Renal pelvis (tissue), 12 donors: ENCODE results near the gene POLR3C. TPM values are rescaled to one million over a fixed set of nuclear protein-coding genes. Genes with fewer than 3 reads are reported as not detected.
"Not testable (repeated sequence)": the region's sequence is repeated elsewhere in the genome, so short reads cannot be mapped to it uniquely, and the experiment has no call there.

Experiments
- DNase-seq: peaks from one replicate; pipeline ENCODE4 v3.0.0-alpha.2; 2013
- long read RNA-seq, 16 experiments: transcript quantifications; one replicate each; lab custom pipeline, GENCODE V29; 2026
- polyA plus RNA-seq, 3 donors: library from polyadenylated mRNA; unstranded; fragments of 120-200 nt; gene quantifications; one replicate each; pipeline ENCODE4 v1.2.1, GENCODE V29; 2013; ENCODE audit not compliant: insufficient read length in 3 of 3

The POLR3C gene
- polyA plus RNA-seq: 10 to 100 TPM; 35.9 to 41.3 (median 39.5) TPM
- long read RNA-seq, donor 1, partial matches to known transcripts: 6 of 15 reads
- long read RNA-seq, donor 1, other reads (novel, unspliced or antisense): 5 of 15 reads
- long read RNA-seq, donor 2, transcript POLR3C-201 (15 exons, 1,851 nt): major isoform, 7 of 45 reads
- long read RNA-seq, donor 2, partial matches to known transcripts: 28 of 45 reads
- long read RNA-seq, donor 2, other reads (novel, unspliced or antisense): 10 of 45 reads
- long read RNA-seq, donor 3, transcript POLR3C-201 (15 exons, 1,851 nt): major isoform, 5 of 5 reads
- long read RNA-seq, donor 3, partial matches to known transcripts: 0 of 5 reads
- long read RNA-seq, donor 3, other reads (novel, unspliced or antisense): 0 of 5 reads
- long read RNA-seq, donor 4, transcript POLR3C-201 (15 exons, 1,851 nt): major isoform, 9 of 9 reads
- long read RNA-seq, donor 4, partial matches to known transcripts: 0 of 9 reads
- long read RNA-seq, donor 4, other reads (novel, unspliced or antisense): 0 of 9 reads
- long read RNA-seq, donor 5, transcript POLR3C-201 (15 exons, 1,851 nt): major isoform, 9 of 10 reads
- long read RNA-seq, donor 5, partial matches to known transcripts: 0 of 10 reads
- long read RNA-seq, donor 5, other reads (novel, unspliced or antisense): 0 of 10 reads
- long read RNA-seq, donor 6, transcript POLR3C-201 (15 exons, 1,851 nt): major isoform, 6 of 11 reads
- long read RNA-seq, donor 6, partial matches to known transcripts: 5 of 11 reads
- long read RNA-seq, donor 6, other reads (novel, unspliced or antisense): 0 of 11 reads
- long read RNA-seq, donor 7, transcript POLR3C-201 (15 exons, 1,851 nt): major isoform, 7 of 7 reads
- long read RNA-seq, donor 7, partial matches to known transcripts: 0 of 7 reads
- long read RNA-seq, donor 7, other reads (novel, unspliced or antisense): 0 of 7 reads
- long read RNA-seq, donor 8, partial matches to known transcripts: 0 of 4 reads
- long read RNA-seq, donor 8, other reads (novel, unspliced or antisense): 0 of 4 reads
- long read RNA-seq, donor 9, transcript POLR3C-201 (15 exons, 1,851 nt): major isoform, 11 of 17 reads
- long read RNA-seq, donor 9, partial matches to known transcripts: 6 of 17 reads
- long read RNA-seq, donor 9, other reads (novel, unspliced or antisense): 0 of 17 reads
- long read RNA-seq, donor 10, partial matches to known transcripts: 0 of 5 reads
- long read RNA-seq, donor 10, other reads (novel, unspliced or antisense): 0 of 5 reads
- long read RNA-seq, donor 11, partial matches to known transcripts: 0 of 2 reads
- long read RNA-seq, donor 11, other reads (novel, unspliced or antisense): 0 of 2 reads
- long read RNA-seq, donor 12, transcript POLR3C-201 (15 exons, 1,851 nt): major isoform, 9 of 17 reads
- long read RNA-seq, donor 12, partial matches to known transcripts: 8 of 17 reads
- long read RNA-seq, donor 12, other reads (novel, unspliced or antisense): 0 of 17 reads
- long read RNA-seq, donor 13, partial matches to known transcripts: 0 of 2 reads
- long read RNA-seq, donor 13, other reads (novel, unspliced or antisense): 0 of 2 reads
- long read RNA-seq, donor 14: 0 reads
- long read RNA-seq, donor 15, transcript POLR3C-201 (15 exons, 1,851 nt): major isoform, 6 of 11 reads
- long read RNA-seq, donor 15, partial matches to known transcripts: 5 of 11 reads
- long read RNA-seq, donor 15, other reads (novel, unspliced or antisense): 0 of 11 reads
- long read RNA-seq, donor 16, transcript POLR3C-201 (15 exons, 1,851 nt): major isoform, 9 of 9 reads
- long read RNA-seq, donor 16, partial matches to known transcripts: 0 of 9 reads
- long read RNA-seq, donor 16, other reads (novel, unspliced or antisense): 0 of 9 reads

DNA sequence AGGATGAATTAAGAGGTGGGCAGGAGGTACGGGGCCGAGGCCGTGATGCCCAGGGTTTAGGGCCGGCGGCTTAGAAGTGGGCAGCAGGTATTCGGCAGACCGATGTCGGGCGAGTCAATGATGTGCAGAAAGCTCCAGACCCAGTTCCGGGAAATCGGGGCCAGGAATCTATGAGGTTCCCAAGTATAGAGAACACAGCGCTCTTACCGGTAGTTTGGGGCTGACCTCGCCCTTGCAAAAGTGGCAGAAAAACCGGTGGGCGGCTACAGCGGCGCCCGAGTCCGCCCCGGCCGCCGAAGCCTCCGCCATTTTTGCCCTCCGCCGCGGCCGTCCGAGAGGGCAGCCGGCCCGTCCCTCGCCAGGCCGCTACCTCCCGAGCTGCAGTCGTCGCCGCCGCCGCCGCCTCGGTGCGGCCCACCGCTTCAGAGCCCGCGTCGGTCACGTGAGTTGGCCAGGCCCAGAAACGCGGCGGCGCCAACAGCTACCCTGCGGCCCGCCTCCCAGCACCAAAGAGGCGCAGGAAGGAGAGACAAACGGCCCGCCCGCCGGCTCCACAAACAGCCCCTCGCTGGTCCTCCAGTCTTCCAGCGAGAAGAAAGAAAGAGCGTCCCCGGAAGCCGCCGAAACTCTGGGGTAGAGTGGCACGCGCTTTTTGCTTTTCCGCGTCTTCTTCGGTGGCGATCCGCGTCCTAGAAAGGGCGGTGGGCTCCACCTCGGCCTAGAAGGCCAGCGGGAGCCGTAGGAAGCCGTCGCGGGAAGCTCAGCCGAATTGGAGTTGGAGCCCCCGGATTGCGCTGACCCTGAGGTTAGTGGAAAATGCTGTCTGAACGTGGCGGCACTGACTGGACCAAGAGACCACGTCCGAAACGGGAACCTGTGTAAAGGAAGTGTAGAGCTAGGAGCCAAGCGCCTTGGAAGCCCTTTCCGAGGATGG lies at the start of gene POLR3C, which contains the start of gene RNF115:
Gene POLR3C, plus strand, starts transcription at position 636 of the 934 bp plus-strand sequence. CDS start 1,577 bp downstream, outside the sequence.
Gene RNF115, minus strand, starts transcription at position 531 of the 934 bp plus-strand sequence. Its CDS starts 222 bp downstream, at position 309.
- DNase-seq: peak; percentile 92

DNA sequence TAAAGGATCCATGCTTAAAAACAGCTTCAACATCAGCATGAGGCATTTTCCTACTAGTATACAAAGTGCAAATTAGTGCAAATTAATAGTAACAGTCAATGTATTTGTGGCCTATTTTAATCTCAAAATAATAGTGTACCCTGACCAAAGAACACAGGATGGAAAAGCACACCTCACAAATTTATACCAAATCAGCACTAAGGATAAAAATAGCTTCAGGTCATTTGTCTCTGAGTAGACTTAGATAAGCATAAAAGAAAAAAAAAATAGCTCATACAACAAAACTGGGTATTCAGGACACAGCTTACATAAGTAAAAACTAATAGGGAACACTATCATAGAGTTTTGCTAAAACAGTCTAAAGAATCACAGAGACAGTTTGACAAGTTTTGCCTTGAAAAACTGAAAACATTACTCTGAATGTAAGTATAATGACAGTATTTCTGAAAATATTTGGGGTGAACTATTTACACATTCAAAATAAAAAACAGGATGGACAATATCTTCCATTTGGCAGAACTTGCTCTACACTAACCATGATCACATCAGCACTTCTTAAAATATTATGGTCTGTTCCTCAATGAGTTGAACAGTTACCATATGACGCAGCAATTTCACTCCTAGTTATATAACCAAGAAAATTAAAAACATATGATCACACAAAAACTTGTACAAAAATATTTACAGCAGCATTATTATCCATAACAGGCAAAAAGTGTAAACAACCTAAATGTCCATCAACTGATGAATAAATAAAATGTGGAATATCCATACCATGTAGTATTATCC lies 46.4 kb upstream of the POLR3C start:
- DNase-seq: no peak

DNA sequence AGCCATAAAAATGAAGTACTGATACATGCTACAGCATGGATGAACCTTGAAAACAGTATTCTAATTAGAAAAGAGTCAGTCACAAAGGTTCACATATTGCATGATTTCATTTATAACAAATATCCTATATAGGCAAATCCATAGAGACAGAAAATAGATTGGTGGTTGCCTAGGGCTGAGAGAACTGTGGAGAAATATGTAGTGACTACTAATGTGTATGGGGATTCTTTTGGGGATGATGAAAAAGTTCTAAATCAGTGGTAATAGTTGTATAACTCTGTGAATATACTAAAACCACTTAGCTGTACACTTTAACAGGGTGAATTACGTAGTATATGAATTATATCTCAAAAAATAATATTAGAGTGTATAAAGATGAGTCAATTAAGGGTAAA lies 45.9 kb upstream of the POLR3C start:
- DNase-seq: no peak

GRCh38 chr1:145782272-145783099 lies 41.5 kb upstream of the POLR3C start:
- no peak for DNase-seq

- DNase-seq: no peak
These were observed 39.6 kb upstream of the POLR3C start for GRCh38 chr1:145784409-145784808.

DNA sequence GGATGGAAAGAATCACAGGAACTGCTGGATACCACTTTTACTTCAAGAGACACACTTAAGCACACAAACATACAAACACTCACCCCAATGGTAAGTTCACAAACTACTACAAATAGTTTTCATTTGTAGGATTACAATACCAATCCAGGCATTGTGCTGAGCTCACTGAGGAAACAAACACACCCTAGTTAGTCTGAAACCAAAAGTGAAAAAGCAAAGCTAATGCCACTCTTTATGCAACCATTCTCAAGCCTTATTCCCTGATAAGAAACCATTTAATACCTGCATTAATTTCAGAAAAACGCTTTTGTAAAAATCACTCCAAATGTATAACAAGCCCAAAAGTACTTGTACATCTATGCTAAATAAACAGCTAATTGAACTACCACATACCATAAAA lies 38.5 kb upstream of the POLR3C start:
- DNase-seq: no peak

GRCh38 chr1:145786271-145786670 lies 37.7 kb upstream of the POLR3C start:
- no peak for DNase-seq

DNA sequence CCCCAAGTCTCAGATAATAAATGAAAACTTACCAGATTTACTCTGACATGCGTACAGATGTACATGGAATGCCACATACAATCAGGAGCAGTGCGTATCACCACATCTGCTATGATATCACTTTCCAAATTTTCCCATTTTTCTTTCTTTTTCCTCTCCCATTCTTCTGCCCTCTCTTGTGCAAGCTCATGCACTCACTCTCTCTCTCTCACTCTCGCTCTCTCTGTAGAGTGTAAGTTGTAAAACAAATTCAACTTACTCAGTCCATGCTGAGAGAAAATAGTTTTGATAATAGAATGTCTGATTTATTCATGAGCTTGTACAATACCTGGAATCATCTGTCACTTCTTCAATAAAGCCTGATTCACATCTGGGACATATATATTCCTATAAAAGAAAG lies 35.4 kb upstream of the POLR3C start:
- no peak for DNase-seq

GRCh38 chr1:145791860-145792259 lies 32.1 kb upstream of the POLR3C start:
- not testable (repeated sequence) for DNase-seq

GRCh38 chr1:145792484-145792883 lies 31.5 kb upstream of the POLR3C start:
- DNase-seq: no peak

- no peak for DNase-seq
These were observed 28.6 kb upstream of the POLR3C start for GRCh38 chr1:145795257-145795881.

DNA sequence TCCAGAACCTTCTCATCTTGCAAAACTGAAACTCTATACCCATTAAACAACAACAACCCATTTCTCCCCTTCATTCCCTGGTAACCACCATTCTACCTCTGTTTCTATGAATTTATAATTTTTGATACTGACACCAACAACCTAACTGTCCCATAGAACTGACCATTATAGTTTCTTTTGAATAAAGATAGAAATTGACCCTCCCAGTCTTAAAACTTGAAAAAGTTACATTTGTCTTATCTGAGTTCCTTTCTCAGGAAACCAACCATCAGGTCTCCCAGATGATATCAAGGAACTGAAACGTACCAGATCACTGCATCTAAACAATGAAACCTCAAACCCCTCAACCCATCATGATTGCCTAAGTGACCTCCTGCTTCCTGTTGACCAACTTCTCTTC lies 27.2 kb upstream of the POLR3C start:
- DNase-seq: no peak

DNA sequence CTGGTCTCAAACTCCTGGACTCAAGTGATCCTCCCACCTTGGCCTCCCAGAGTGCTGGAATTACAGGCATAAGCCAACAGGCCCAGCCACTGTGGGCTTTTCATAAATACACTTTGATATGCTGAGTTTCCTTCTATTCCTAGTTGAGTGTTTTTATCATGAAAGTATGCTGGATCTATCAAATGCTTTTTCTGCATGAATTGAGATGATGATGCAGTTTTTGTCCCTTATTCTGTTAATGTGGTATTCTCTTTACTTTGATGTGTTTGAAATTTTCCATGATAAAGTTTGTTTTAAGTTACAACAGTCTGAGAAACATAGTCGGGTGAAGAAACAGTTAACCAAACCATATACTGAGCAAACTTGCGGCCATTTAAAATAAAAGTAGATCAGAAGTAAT lies 24.2 kb upstream of the POLR3C start:
- no peak for DNase-seq

DNA sequence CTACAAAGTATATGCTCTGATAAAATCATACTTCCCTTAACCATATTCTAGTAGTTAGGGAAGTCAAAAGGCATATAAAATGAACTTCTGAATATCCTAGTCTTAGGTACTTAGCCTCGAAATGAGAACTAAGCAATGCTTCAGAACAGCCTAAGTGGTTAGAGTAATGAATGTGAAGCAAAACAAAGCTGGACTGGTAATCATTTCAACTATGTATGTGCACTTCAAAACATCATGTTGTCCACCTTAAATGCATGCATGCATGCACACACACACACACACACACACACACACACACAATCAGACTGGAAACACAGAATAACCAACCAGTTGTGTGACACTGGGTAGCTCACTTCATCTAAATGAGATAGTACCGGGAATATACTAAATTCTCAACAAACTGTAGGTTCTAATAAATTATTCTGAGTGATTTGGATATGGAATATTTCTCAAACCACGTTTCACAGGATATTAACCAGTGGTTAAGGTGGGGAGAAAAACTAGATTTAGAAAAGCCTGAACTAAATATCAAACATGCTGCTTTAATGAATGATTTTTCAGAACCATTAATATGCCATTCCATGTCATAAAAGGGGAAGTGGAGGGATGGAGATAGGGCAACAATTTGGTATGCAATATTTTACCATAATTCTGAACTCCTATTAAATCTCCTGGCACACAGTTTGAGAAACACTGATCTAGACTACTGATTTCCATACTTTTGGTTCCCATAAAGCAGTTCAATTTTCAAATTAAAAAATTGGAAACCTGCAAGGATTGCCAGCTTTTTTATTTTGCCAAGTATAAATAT lies 19.6 kb upstream of the POLR3C start:
- no peak for DNase-seq

- no peak for DNase-seq
These were observed 18.9 kb upstream of the POLR3C start for GRCh38 chr1:145805057-145805456.

DNA sequence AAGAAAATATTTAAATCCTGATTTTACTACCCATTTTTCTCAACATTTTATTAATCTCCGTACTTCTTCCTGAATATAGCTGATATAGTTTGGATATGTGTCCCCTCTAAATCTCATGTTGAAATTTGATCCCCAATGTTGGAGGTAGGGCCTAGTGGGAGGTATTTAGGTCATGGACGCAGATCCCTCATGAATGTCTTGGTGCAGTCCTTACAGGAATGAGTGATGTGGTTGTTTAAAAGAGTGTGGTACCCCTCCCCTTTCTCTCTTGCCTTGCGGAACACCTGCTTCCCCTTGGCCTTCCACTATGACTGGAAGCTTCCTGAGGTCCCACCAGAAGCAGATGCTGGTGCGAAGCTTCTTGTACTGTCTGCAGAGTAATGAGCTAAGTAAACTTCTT lies 17.6 kb upstream of the POLR3C start:
- no peak for DNase-seq
